ENCODE data around the gene PLEKHO2. TPM values are rescaled to one million over a fixed set of nuclear protein-coding genes. Genes with fewer than 3 reads are reported as not detected.

The PLEKHO2 gene
- total and polyA plus RNA-seq, 2 of the 13 experiments (the other 11 are each of a cell fraction or from before 2014, with no cell fraction given): 3.8 to 4.8 TPM

GRCh38 chr15:64844576-64845145 lies 2.9 kb downstream of the PLEKHO2 start:
- DNase-seq (ENCODE audit: low spot score) (no peak), FAIRE-seq (no peak), ATAC-seq (no peak)
- BruUV-seq (replicated peaks): no TSS peak
- H3K36me3 ChIP-seq (replicated peaks in 1 of 2; ENCODE audit: control insufficient read depth in 1 of 2, insufficient read depth in 2 of 2, low read length in 2 of 2): peaks cover 3 to 7% of the 10 kb centered on the region in 2 experiments; a peak in 3 of 5 replicates
- intact Hi-C loops (cut with micrococcal nuclease; ENCODE audit: unreplicated experiment): no loop called here
- H3K9me3 ChIP-seq (ENCODE audit: low read length): no peaks in the 10 kb centered on the region
- peak overlapping the region; percentile 55 for H3K4me2 ChIP-seq (ENCODE audit: low read depth, low read length)
- peaks cover 66% of the 10 kb centered on the region for H3K4me1 ChIP-seq (ENCODE audit: insufficient read depth, low read length)
- peak overlapping the region in 1 of 3 experiments; percentile 32; a peak in 2 of 6 replicates for H3K4me3 ChIP-seq (replicated peaks in 1 of 3; ENCODE audit: insufficient read depth in 1 of 3, low read depth in 2 of 3, low read length in 3 of 3)
- ChIA-PET CTCF (ENCODE audit: low intra/inter-chr PET ratio, low total read pairs) (no interaction called here), POLR2A (no interaction called here)
- no peak overlapping the region for H3K27ac ChIP-seq (ENCODE audit: extremely low read length, insufficient read depth, low read length)
- TF ChIP-seq RELA (CRISPR knock-in tag; IDR thresholded peaks at IDR 0.05): no peak
- no peak for TF ChIP-seq NFIB (CRISPR knock-in tag; IDR thresholded peaks at IDR 0.05; ENCODE audit: borderline replicate concordance)
- no peak for TF ChIP-seq ZSCAN25 (CRISPR knock-in tag; IDR thresholded peaks at IDR 0.05)
- no peak for TF ChIP-seq ZSCAN20 (CRISPR knock-in tag; IDR thresholded peaks at IDR 0.05; ENCODE audit: borderline replicate concordance)
- no peak for TF ChIP-seq ETV5 (CRISPR knock-in tag; IDR thresholded peaks at IDR 0.05; ENCODE audit: borderline replicate concordance)
- TF ChIP-seq MAX (IDR thresholded peaks at IDR 0.05): no peak
- TF ChIP-seq SALL2 (CRISPR knock-in tag; IDR thresholded peaks at IDR 0.05): no peak
- no peak for TF ChIP-seq ZEB1 (IDR thresholded peaks at IDR 0.05; ENCODE audit: insufficient replicate concordance, low read depth)
- TF ChIP-seq ZNF678 (CRISPR knock-in tag; IDR thresholded peaks at IDR 0.05): no peak
- no peak for TF ChIP-seq ZFP82 (CRISPR knock-in tag; IDR thresholded peaks at IDR 0.05; ENCODE audit: borderline replicate concordance)
- no peak for TF ChIP-seq NCOA1 (CRISPR knock-in tag; IDR thresholded peaks at IDR 0.05)
- no peak for TF ChIP-seq MTA1 (CRISPR knock-in tag; IDR thresholded peaks at IDR 0.05; ENCODE audit: borderline replicate concordance)
- H4K20me1 ChIP-seq (ENCODE audit: insufficient read depth, low read length): no peaks in the 10 kb centered on the region
- in situ Hi-C loops (cut with HindIII; ENCODE audit: extremely low pct_ligation_motif_present, low pct_unique_long_range_greater_than_20kb): no loop called here
- H3K27me3 ChIP-seq (ENCODE audit: control insufficient read depth in 1 of 2, insufficient read depth in 2 of 2, low read length in 2 of 2): no peaks in the 10 kb centered on the region
- H3K9ac ChIP-seq (ENCODE audit: insufficient read depth, low read depth, low read length): peak overlapping the region; percentile 32; the same call in 1 of the 2 replicates
- 33% methylated on average over 8 of the region's 8 CpGs for WGBS (ENCODE audit: low lambda C conversion rate)
- no peak overlapping the region for H2AFZ ChIP-seq (ENCODE audit: low read length)
- H3K79me2 ChIP-seq (ENCODE audit: insufficient read depth, low read length): no peaks in the 10 kb centered on the region
